Chondrocyte (in vitro differentiated cells): Measurements from ENCODE around the gene BEND5. TPM values are rescaled to one million over a fixed set of nuclear protein-coding genes. Genes with fewer than 3 reads are reported as not detected.

ENCODE experiments used
- DNase-seq: peaks from one replicate; pipeline ENCODE4 v3.0.0; 2021; ENCODE audit warnings: mixed read lengths, low spot score
- H3K27ac Mint-ChIP-seq: one replicate; pipeline ENCODE4 v1.8.0; 2021; ENCODE audit warnings: mild to moderate bottlenecking, moderate library complexity, mixed read lengths; ENCODE audit not compliant: unreplicated experiment
- H3K27me3 Mint-ChIP-seq: 2 replicates; pipeline ENCODE4 v1.8.0; 2021; ENCODE audit warnings: low read depth, mixed read lengths
- H3K36me3 Mint-ChIP-seq: 2 replicates; pipeline ENCODE4 v1.8.0; 2021; ENCODE audit warnings: low read depth, mixed read lengths
- H3K4me1 Mint-ChIP-seq: 2 replicates; pipeline ENCODE4 v1.8.0; 2021; ENCODE audit warnings: low read depth, mild to moderate bottlenecking, mixed read lengths
- H3K4me3 Mint-ChIP-seq: one replicate; pipeline ENCODE4 v1.8.0; 2021; ENCODE audit warnings: mild to moderate bottlenecking, moderate library complexity, mixed read lengths; ENCODE audit not compliant: unreplicated experiment
- H3K9me3 Mint-ChIP-seq: 2 replicates; pipeline ENCODE4 v1.8.0; 2021; ENCODE audit warnings: low read depth, mixed read lengths
- total RNA-seq: library from RNA; stranded (reverse); gene quantifications from 3 replicates; pipeline ENCODE4 v1.2.1, GENCODE V29; 2021
- TF ChIP-seq, protein P1 (sequence below): fragments of 200-600 bp; sonication (generic); IDR thresholded peaks from 2 replicates; pipeline ENCODE4 v1.5.0; 2021; ENCODE audit warnings: antibody characterized with exemption, mild to moderate bottlenecking, moderate library complexity

Gene BEND5
- total RNA-seq, 1 donor from 2014 or later, result 4.2 TPM

GRCh38 chr1:48767975-48768510 lies 8.6 kb downstream of the BEND5 start:
- peaks cover 4% of the 10 kb centered on the region for H3K9me3 Mint-ChIP-seq
- no peaks in the 10 kb centered on the region for H3K27me3 Mint-ChIP-seq
- H3K27ac Mint-ChIP-seq, result no peak overlapping the region
- peaks cover 8% of the 10 kb centered on the region for H3K36me3 Mint-ChIP-seq
- H3K4me3 Mint-ChIP-seq, result no peak overlapping the region
- TF ChIP-seq, protein P1, sequence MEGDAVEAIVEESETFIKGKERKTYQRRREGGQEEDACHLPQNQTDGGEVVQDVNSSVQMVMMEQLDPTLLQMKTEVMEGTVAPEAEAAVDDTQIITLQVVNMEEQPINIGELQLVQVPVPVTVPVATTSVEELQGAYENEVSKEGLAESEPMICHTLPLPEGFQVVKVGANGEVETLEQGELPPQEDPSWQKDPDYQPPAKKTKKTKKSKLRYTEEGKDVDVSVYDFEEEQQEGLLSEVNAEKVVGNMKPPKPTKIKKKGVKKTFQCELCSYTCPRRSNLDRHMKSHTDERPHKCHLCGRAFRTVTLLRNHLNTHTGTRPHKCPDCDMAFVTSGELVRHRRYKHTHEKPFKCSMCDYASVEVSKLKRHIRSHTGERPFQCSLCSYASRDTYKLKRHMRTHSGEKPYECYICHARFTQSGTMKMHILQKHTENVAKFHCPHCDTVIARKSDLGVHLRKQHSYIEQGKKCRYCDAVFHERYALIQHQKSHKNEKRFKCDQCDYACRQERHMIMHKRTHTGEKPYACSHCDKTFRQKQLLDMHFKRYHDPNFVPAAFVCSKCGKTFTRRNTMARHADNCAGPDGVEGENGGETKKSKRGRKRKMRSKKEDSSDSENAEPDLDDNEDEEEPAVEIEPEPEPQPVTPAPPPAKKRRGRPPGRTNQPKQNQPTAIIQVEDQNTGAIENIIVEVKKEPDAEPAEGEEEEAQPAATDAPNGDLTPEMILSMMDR, result no peak
- DNase-seq, result no peak
- H3K4me1 Mint-ChIP-seq, result peaks cover 3% of the 10 kb centered on the region

GRCh38 chr1:48765335-48765734 lies 11.4 kb downstream of the BEND5 start:
- H3K9me3 Mint-ChIP-seq, result peaks cover 4% of the 10 kb centered on the region
- no peak overlapping the region for H3K27ac Mint-ChIP-seq
- H3K36me3 Mint-ChIP-seq, result peaks cover 7% of the 10 kb centered on the region
- TF ChIP-seq, protein P1, result no peak
- no peaks in the 10 kb centered on the region for H3K27me3 Mint-ChIP-seq
- no peak overlapping the region for H3K4me3 Mint-ChIP-seq
- DNase-seq, result no peak
- H3K4me1 Mint-ChIP-seq, result peaks cover 3% of the 10 kb centered on the region

DNA sequence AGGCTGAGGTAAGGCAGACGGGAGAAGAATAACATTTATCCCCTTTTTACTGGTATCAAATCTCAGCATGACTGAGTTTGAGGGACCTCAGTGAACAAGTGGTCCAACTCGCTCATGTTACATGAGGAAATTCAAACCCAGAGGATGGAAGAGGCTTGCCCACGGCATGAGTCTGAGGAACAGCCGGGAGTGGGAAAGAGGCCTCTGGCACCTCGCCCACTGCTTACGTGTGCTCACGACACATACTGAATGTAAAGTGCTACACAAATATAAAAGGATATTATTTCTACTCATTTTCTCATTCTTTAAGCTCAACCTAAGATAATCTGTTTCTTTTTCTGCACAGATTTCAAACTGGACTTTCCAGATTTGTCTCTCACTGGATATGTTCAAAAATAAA lies 14.7 kb downstream of the BEND5 start:
- Mint-ChIP-seq H3K27me3 (no peaks in the 10 kb centered on the region), H3K36me3 (peaks cover 12% of the 10 kb centered on the region), H3K4me1 (no peaks in the 10 kb centered on the region), H3K27ac (no peak overlapping the region), H3K4me3 (no peak overlapping the region), H3K9me3 (peaks cover 4% of the 10 kb centered on the region)
- TF ChIP-seq, protein P1, result no peak
- no peak for DNase-seq

- Mint-ChIP-seq H3K36me3 (peaks cover 14% of the 10 kb centered on the region), H3K27me3 (no peaks in the 10 kb centered on the region), H3K4me1 (no peaks in the 10 kb centered on the region), H3K4me3 (no peak overlapping the region), H3K27ac (no peak overlapping the region), H3K9me3 (peaks cover 4% of the 10 kb centered on the region)
- no peak for DNase-seq
- TF ChIP-seq, protein P1, result no peak
These were observed 15.3 kb downstream of the BEND5 start for GRCh38 chr1:48761411-48761810.

- TF ChIP-seq, protein P1, result no peak
- DNase-seq, result no peak
- Mint-ChIP-seq H3K9me3 (peaks cover 4% of the 10 kb centered on the region), H3K27ac (no peak overlapping the region), H3K27me3 (no peaks in the 10 kb centered on the region), H3K36me3 (peaks cover 14% of the 10 kb centered on the region), H3K4me1 (no peaks in the 10 kb centered on the region), H3K4me3 (no peak overlapping the region)
These were observed 15.8 kb downstream of the BEND5 start for GRCh38 chr1:48760857-48761256.
